SH-SY5Y (cell line): Measurements from ENCODE around the gene STX16.

ENCODE experiments used
- GATA2 ChIP-seq: IDR thresholded peaks from 2 replicates; pipeline ENCODE4 v1.6.1; 2011; ENCODE audit warnings: mild to moderate bottlenecking, low read depth, low read length
- GATA3 ChIP-seq: IDR thresholded peaks from 2 replicates; pipeline ENCODE4 v1.6.1; 2011; ENCODE audit warnings: low read depth, mild to moderate bottlenecking, low read length, moderate library complexity

- no peak for TF ChIP-seq GATA2
- TF ChIP-seq GATA3, result no peak
Measured at GRCh38 chr20:58647796-58648501, 3.1 kb upstream of the STX16 start.
